Endothelial cell of umbilical vein (primary cell): ENCODE measurements around the gene IGSF11. TPM values are rescaled to one million over a fixed set of nuclear protein-coding genes. Genes with fewer than 3 reads are reported as not detected.

Source experiments
- BruUV-seq: library from RNA; stranded (reverse); fragments of 400-500 nt; replicated peaks from 2 replicates; lab custom pipeline; 2021; lab: Mats Ljungman, UMichigan
- CTCF ChIA-PET: fragments of 300-600, 350-600 bp; sonication (Branson Sonifier 250); formaldehyde crosslinking; loops from one replicate; lab custom pipeline; 2021; ENCODE audit warnings: antibody characterized with exemption, inconsistent platforms; lab: Charles Lee
- POLR2A ChIA-PET: fragments of 300-600, 350-600 bp; sonication (Branson Sonifier 250); formaldehyde crosslinking; loops from one replicate; lab custom pipeline; 2021; ENCODE audit warnings: antibody characterized with exemption, inconsistent platforms; lab: Charles Lee
- DNase-seq: peaks from one replicate; pipeline ENCODE4 v3.0.0-alpha.2; 2011; ENCODE audit warnings: low read depth, low spot score
- FAIRE-seq: peaks from 2 replicates; lab custom pipeline; 2011; peaks lifted over from hg19 to GRCh38; lab: Jason Lieb, UNC
- H2AFZ ChIP-seq: 2 replicates; pipeline ENCODE4 v1.6.0; 2012; ENCODE audit warnings: low read depth, low read length, control low read depth, inconsistent platforms
- H3K27ac ChIP-seq: 2 replicates; pipeline ENCODE4 v1.5.1; 2011; ENCODE audit warnings: low read depth, mild to moderate bottlenecking, control low read depth, low read length, moderate library complexity; ENCODE audit not compliant: insufficient read depth
- H3K27me3 ChIP-seq, 2 experiments: 2 replicates each; pipeline versions ENCODE4 v1.6.0 to v1.6.1; 2011; ENCODE audit warnings: low read length in 2 of 2, mixed read lengths in 1 of 2; ENCODE audit not compliant: control insufficient read depth in 2 of 2, insufficient read depth in 2 of 2
- H3K36me3 ChIP-seq, 2 experiments: 2 replicates in 1 of 2; 3 replicates in 1 of 2; pipeline ENCODE4 v1.5.1; 2011; ENCODE audit warnings: low read length in 2 of 2, mild to moderate bottlenecking in 1 of 2, moderate library complexity in 1 of 2; ENCODE audit not compliant: control insufficient read depth in 2 of 2, insufficient read depth in 2 of 2; ENCODE audit errors: extremely low read depth in 1 of 2
- H3K4me1 ChIP-seq: 3 replicates; pipeline ENCODE4 v1.5.1; 2011; ENCODE audit warnings: mild to moderate bottlenecking, low read length; ENCODE audit not compliant: control insufficient read depth, insufficient read depth; ENCODE audit errors: extremely low read depth
- H3K4me2 ChIP-seq: 2 replicates; pipeline ENCODE4 v1.6.1; 2011; ENCODE audit warnings: low read length, control low read depth, mixed read lengths; ENCODE audit not compliant: insufficient read depth
- H3K4me3 ChIP-seq, 3 experiments: fragments of 200-600 bp in 1 of 3; sonication (generic), shearing (Covaris generic) in 1 of 3; replicated peaks in 1 of 3; 2 replicates each; pipeline ENCODE4 v1.5.1; 2011 to 2016; ENCODE audit warnings: control low read depth in 3 of 3, low read length in 3 of 3, mild to moderate bottlenecking in 2 of 3, inconsistent platforms in 1 of 3, low read depth in 1 of 3, moderate library complexity in 1 of 3; ENCODE audit not compliant: insufficient read depth in 1 of 3
- H3K79me2 ChIP-seq: 2 replicates; pipeline ENCODE4 v1.6.0; 2012; ENCODE audit warnings: low read length, inconsistent platforms; ENCODE audit not compliant: control insufficient read depth, insufficient read depth
- H3K9ac ChIP-seq: replicated peaks from 2 replicates; pipeline ENCODE3; 2011; ENCODE audit warnings: low read length, control low read depth; ENCODE audit not compliant: insufficient read depth; ENCODE audit errors: extremely low read depth
- H3K9me1 ChIP-seq: replicated peaks from 3 replicates; pipeline ENCODE4 v1.6.0; 2011; ENCODE audit warnings: mild to moderate bottlenecking, low read length; ENCODE audit not compliant: control insufficient read depth, insufficient read depth; ENCODE audit errors: extremely low read depth
- H3K9me3 ChIP-seq: replicated peaks from 2 replicates; pipeline ENCODE4 v1.5.1; 2012; ENCODE audit warnings: low read length, inconsistent platforms; ENCODE audit not compliant: control insufficient read depth, insufficient read depth
- H4K20me1 ChIP-seq: replicated peaks from 2 replicates; pipeline ENCODE3; 2011; ENCODE audit warnings: mild to moderate bottlenecking, low read length; ENCODE audit not compliant: control insufficient read depth, insufficient read depth; ENCODE audit errors: extremely low read depth
- EZH2 ChIP-seq: IDR thresholded peaks from 2 replicates; pipeline ENCODE4 v1.6.1; 2012; ENCODE audit warnings: borderline replicate concordance, low read depth, mild to moderate bottlenecking, moderate library complexity, low read length, inconsistent platforms; ENCODE audit not compliant: severe bottlenecking
- FOS ChIP-seq: IDR thresholded peaks from 2 replicates; pipeline ENCODE4 v1.6.1; 2011; ENCODE audit warnings: mild to moderate bottlenecking, low read length, moderate library complexity, borderline replicate concordance; ENCODE audit not compliant: insufficient read depth
- GATA2 ChIP-seq: IDR thresholded peaks from 2 replicates; pipeline ENCODE4 v1.7.0; 2011; ENCODE audit warnings: low read depth, mild to moderate bottlenecking, moderate library complexity, mixed read lengths, low read length; ENCODE audit not compliant: insufficient read length, insufficient read depth
- JUN ChIP-seq: IDR thresholded peaks from 2 replicates; pipeline ENCODE4 v1.6.1; 2011; ENCODE audit warnings: borderline replicate concordance, low read depth; ENCODE audit not compliant: insufficient read length, insufficient read depth
- MYC ChIP-seq: IDR thresholded peaks from one replicate; pipeline ENCODE4 v1.6.1; 2011; ENCODE audit warnings: mild to moderate bottlenecking, low read depth, low read length
- POLR2A ChIP-seq: IDR thresholded peaks from 2 replicates; pipeline ENCODE4 v1.6.1; 2012; ENCODE audit warnings: low read depth, mild to moderate bottlenecking, control low read depth, low read length
- POLR2AphosphoS5 ChIP-seq: IDR thresholded peaks from 2 replicates; pipeline ENCODE4 v1.6.1; 2012; ENCODE audit warnings: low read depth, mild to moderate bottlenecking, control low read depth, low read length, moderate library complexity; ENCODE audit not compliant: insufficient read depth
- dilution Hi-C: fragments of 300-500 bp; cut with MboI; formaldehyde crosslinking; loops from one replicate; pipeline ENCODE4 v1.15.0; 2019; ENCODE audit warnings: low sequenced_read_pairs; ENCODE audit not compliant: extremely low pct_ligation_motif_present
- intact Hi-C: fragments of 100-400 bp; cut with micrococcal nuclease; formaldehyde crosslinking; loops from one replicate; pipeline ENCODE4 v1.10.0; 2022
- polyA plus RNA-seq, 4 experiments: library from polyadenylated mRNA; depleted of rRNA in 3 of 4; stranded (reverse) in 3 of 4; unstranded in 1 of 4; fragments of >200 nt; gene quantifications; 2 replicates each; pipeline versions ENCODE4 v1.2.1 to v1.2.3, GENCODE V29; 2011 to 2012; ENCODE audit warnings: missing spikeins in 1 of 4
- total RNA-seq: library from RNA; stranded (reverse); gene quantifications from 2 replicates; pipeline ENCODE4 v1.2.3, GENCODE V29; 2021
- TF ChIP-seq, protein P1 (sequence below): IDR thresholded peaks from 2 replicates; pipeline ENCODE4 v1.6.1; 2011; ENCODE audit not compliant: insufficient read depth, insufficient read length
- TF ChIP-seq, protein P2 (sequence below), 2 donors: IDR thresholded peaks; 1 replicate in 1 of 2; 2 replicates in 1 of 2; pipeline ENCODE4 v1.5.1; 2011; ENCODE audit warnings: low read length in 2 of 2, mild to moderate bottlenecking in 2 of 2, moderate library complexity in 2 of 2, control low read depth in 1 of 2, inconsistent platforms in 1 of 2, low read depth in 1 of 2; ENCODE audit not compliant: insufficient read depth in 1 of 2; ENCODE audit errors: extremely low read depth in 1 of 2

The IGSF11 gene
- total and polyA plus RNA-seq, 2 donors (not counting 3 experiments of a cell fraction or from before 2014, with no cell fraction given), result not detected

GRCh38 chr3:118886708-118887107 lies 147.9 kb downstream of the IGSF11 start:
- DNase-seq (no peak), FAIRE-seq (no peak)
- dilution Hi-C loops, result no loop called here
- CTCF ChIA-PET, result interaction anchor here (11.1 kb wide), 1 partner anchor 209 kb away, joined by 331 read pairs; no protein-coding TSS in a partner anchor
- Histone ChIP-seq H3K36me3 (no peaks in the 10 kb centered on the region), H3K4me3 (no peak overlapping the region), H2AFZ (no peak overlapping the region), H3K4me2 (no peak overlapping the region), H3K9ac (no peak overlapping the region), H3K4me1 (no peaks in the 10 kb centered on the region), H3K79me2 (no peaks in the 10 kb centered on the region), H3K27me3 (no peaks in the 10 kb centered on the region), H3K9me1 (no peaks in the 10 kb centered on the region), H3K9me3 (no peaks in the 10 kb centered on the region), H3K27ac (no peak overlapping the region), H4K20me1 (no peaks in the 10 kb centered on the region)
- intact Hi-C loops, result loop anchor here (10.0 kb wide), 1 partner anchor 458 kb away; no protein-coding TSS in a partner anchor
- TF ChIP-seq MYC (no peak), FOS (no peak), EZH2 (no peak), POLR2A (no peak), POLR2AphosphoS5 (no peak), GATA2 (no peak), JUN (no peak)
- TF ChIP-seq, protein P1, sequence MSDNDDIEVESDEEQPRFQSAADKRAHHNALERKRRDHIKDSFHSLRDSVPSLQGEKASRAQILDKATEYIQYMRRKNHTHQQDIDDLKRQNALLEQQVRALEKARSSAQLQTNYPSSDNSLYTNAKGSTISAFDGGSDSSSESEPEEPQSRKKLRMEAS, result no peak
- TF ChIP-seq, protein P2, sequence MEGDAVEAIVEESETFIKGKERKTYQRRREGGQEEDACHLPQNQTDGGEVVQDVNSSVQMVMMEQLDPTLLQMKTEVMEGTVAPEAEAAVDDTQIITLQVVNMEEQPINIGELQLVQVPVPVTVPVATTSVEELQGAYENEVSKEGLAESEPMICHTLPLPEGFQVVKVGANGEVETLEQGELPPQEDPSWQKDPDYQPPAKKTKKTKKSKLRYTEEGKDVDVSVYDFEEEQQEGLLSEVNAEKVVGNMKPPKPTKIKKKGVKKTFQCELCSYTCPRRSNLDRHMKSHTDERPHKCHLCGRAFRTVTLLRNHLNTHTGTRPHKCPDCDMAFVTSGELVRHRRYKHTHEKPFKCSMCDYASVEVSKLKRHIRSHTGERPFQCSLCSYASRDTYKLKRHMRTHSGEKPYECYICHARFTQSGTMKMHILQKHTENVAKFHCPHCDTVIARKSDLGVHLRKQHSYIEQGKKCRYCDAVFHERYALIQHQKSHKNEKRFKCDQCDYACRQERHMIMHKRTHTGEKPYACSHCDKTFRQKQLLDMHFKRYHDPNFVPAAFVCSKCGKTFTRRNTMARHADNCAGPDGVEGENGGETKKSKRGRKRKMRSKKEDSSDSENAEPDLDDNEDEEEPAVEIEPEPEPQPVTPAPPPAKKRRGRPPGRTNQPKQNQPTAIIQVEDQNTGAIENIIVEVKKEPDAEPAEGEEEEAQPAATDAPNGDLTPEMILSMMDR (IDR thresholded peaks at IDR 0.05; ENCODE audit: extremely low read depth in 1 of 2, insufficient read depth in 1 of 2, low read depth in 1 of 2, low read length in 2 of 2), result no peak
- POLR2A ChIA-PET, result no interaction called here
- no TSS peak for BruUV-seq
